AG04450 (cell line): ENCODE data around the gene POU2F1. TPM values are rescaled to one million over a fixed set of nuclear protein-coding genes. Genes with fewer than 3 reads are reported as not detected.

ENCODE experiments used
- CTCF ChIA-PET: fragments of 300-600, 350-600 bp; formaldehyde crosslinking; extraction: SDS; loops from one replicate; lab custom pipeline; 2022; ENCODE audit warnings: antibody characterized with exemption, inconsistent platforms; lab: Charles Lee
- POLR2A ChIA-PET: fragments of 350-600 bp; formaldehyde crosslinking; extraction: SDS; loops from one replicate; lab custom pipeline; 2021; ENCODE audit warnings: antibody characterized with exemption, inconsistent platforms; lab: Yijun Ruan, JAX
- DNase-seq: peaks from one replicate; pipeline ENCODE4 v3.0.0-alpha.2; 2011; ENCODE audit warnings: low read depth, low spot score
- H3K27ac ChIP-seq: one replicate; pipeline ENCODE4 v1.5.1; 2012; ENCODE audit warnings: low read depth, low read length, control low read depth
- H3K27me3 ChIP-seq: one replicate; pipeline ENCODE4 v1.6.0; 2012; ENCODE audit warnings: low read length; ENCODE audit not compliant: control insufficient read depth, insufficient read depth
- H3K4me3 ChIP-seq: 2 replicates; pipeline ENCODE4 v1.5.1; 2011; ENCODE audit warnings: mild to moderate bottlenecking, low read depth, low read length, control low read depth
- H3K9me3 ChIP-seq: 2 replicates; pipeline ENCODE4 v1.5.1; 2012; ENCODE audit warnings: low read length; ENCODE audit not compliant: control insufficient read depth, insufficient read depth
- CTCF ChIP-seq: IDR thresholded peaks from 2 replicates; pipeline ENCODE4 v1.5.1; 2011; ENCODE audit warnings: low read depth, low read length, control low read depth, inconsistent platforms
- polyA plus RNA-seq: library from polyadenylated mRNA; depleted of rRNA; stranded (reverse); fragments of >200 nt; gene quantifications from 2 replicates; pipeline ENCODE4 v1.2.3, GENCODE V29; 2011

The POU2F1 gene
- polyA plus RNA-seq, 1 experiment, result 2.7 TPM

DNA sequence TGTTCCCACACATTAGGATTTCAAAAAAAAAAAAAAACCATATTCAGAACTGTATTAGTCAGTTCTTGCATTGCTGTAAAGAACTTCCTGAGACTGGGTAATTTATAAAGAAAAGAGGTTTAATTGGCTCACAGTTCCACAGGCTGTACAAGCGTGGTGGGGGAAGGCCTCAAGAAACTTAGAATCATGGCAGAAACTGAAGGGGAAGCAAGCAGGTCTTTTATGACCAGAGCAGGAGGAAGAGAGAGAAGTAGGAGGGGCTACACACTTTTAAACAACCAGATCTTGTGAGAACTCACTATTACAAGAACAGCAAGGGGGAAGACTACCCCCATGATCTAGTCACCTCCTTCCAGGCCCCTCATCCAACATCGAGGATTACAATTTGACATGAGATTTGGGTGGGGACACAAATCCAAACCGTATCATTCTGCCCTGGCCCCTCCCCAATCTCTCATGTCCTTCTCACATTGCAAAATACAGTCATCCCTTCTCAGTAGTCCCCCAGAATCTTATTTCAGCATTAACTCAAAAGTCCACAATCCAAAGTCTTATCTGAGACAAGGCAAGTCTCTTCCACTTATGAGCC, 51.8 kb downstream of the POU2F1 start:
- Histone ChIP-seq H3K27me3 (no peaks in the 10 kb centered on the region), H3K9me3 (no peaks in the 10 kb centered on the region), H3K27ac (no peak overlapping the region), H3K4me3 (no peak overlapping the region)
- ChIA-PET POLR2A (no interaction called here), CTCF (no interaction called here)
- TF ChIP-seq CTCF, result no peak
- no peak for DNase-seq

DNA sequence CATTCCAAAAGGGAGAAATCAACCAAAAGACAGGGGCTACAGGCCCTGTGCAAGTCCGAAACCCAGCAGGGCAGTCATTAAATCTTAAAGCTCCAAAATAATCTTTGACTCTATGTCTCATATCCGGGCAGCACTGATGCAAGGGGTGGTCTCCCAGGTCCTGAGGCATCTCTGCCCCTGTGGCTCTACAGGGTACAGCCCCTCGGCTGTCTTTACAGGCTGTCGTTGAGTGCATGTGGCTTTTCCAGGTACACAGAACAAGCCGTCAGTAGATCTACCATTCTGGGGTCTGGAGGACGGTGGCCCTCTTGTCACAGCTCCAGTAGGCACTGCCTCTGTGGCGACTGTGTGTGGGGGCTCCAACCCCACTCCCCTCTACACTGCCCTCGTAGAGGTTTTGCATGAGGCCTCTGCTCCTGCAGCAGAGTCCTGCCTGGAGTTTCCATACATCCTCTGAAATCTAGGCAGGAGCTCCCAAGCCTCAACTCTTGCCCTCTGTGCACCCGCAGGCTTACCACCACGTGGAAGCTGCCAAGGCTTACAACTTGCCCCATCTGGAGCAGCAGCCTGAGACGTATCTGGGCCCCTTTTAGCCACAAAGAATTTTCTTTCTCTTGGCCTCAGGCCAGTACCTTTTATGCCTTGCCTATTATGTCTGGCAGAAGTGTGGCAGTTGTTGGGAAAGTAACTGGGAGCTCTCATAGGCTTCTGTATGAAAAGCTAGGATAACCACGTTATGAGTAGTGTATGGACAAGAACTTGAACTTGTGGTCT, 52.5 kb downstream of the POU2F1 start:
- DNase-seq, result no peak
- H3K27ac ChIP-seq, result no peak overlapping the region
- no peaks in the 10 kb centered on the region for H3K9me3 ChIP-seq
- CTCF ChIA-PET, result interaction anchor here (1.0 kb wide), 1 partner anchor 170 kb away, joined by 5 read pairs; no protein-coding TSS in a partner anchor
- TF ChIP-seq CTCF, result no peak
- H3K27me3 ChIP-seq, result no peaks in the 10 kb centered on the region
- POLR2A ChIA-PET, result no interaction called here
- H3K4me3 ChIP-seq, result no peak overlapping the region

GRCh38 chr1:167274061-167274460, 53.4 kb downstream of the POU2F1 start:
- Histone ChIP-seq H3K4me3 (no peak overlapping the region), H3K9me3 (no peaks in the 10 kb centered on the region), H3K27me3 (no peaks in the 10 kb centered on the region), H3K27ac (no peak overlapping the region)
- POLR2A ChIA-PET, result no interaction called here
- no peak for TF ChIP-seq CTCF
- DNase-seq, result no peak
- CTCF ChIA-PET, result interaction anchor here (0.9 to 1.0 kb wide), 2 partner anchors 169 to 214 kb away, joined by 5 read pairs; no protein-coding TSS in a partner anchor

- POLR2A ChIA-PET, result no interaction called here
- Histone ChIP-seq H3K27ac (no peak overlapping the region), H3K27me3 (no peaks in the 10 kb centered on the region), H3K9me3 (no peaks in the 10 kb centered on the region), H3K4me3 (no peak overlapping the region)
- no peak for DNase-seq
- CTCF ChIA-PET, result interaction anchor here (1.1 to 1.2 kb wide), 2 partner anchors 10 to 57 kb away, joined by 3 to 4 read pairs; no protein-coding TSS in a partner anchor
- TF ChIP-seq CTCF, result no peak
These were observed 56.3 kb downstream of the POU2F1 start for GRCh38 chr1:167276969-167277368.

- no peaks in the 10 kb centered on the region for H3K27me3 ChIP-seq
- no peak overlapping the region for H3K4me3 ChIP-seq
- ChIA-PET CTCF (interaction anchor here (0.9 to 3.0 kb wide), 3 partner anchors 11 to 263 kb away, joined by 3 to 19 read pairs (median 13); partner anchors contain the start of gene POU2F1), POLR2A (no interaction called here)
- H3K9me3 ChIP-seq, result no peaks in the 10 kb centered on the region
- no peak for TF ChIP-seq CTCF
- no peak for DNase-seq
- no peak overlapping the region for H3K27ac ChIP-seq
These were observed 57.8 kb downstream of the POU2F1 start for GRCh38 chr1:167278497-167278896.
